Right atrium auricular region (tissue), 2 donors: ENCODE results near the gene SOX21. TPM values are rescaled to one million over a fixed set of nuclear protein-coding genes. Genes with fewer than 3 reads are reported as not detected.

ENCODE experiments used
- DNase-seq: peaks from one replicate; pipeline ENCODE4 v3.0.0-alpha.2; 2019; ENCODE audit warnings: low spot score
- H3K27ac ChIP-seq, 2 donors: fragments of 200-600 bp; sonication (generic); 1 replicate in 1 of 2; 2 replicates in 1 of 2; pipeline ENCODE4 v1.5.1; 2016 to 2019
- H3K27me3 ChIP-seq, 2 donors: fragments of 200-600 bp; sonication (generic); one replicate each; pipeline versions ENCODE4 v1.5.1 to v1.6.0; 2017 to 2019
- H3K36me3 ChIP-seq: fragments of 200-600 bp; sonication (generic); one replicate; pipeline ENCODE4 v1.5.1; 2016
- H3K4me1 ChIP-seq, 2 donors: fragments of 200-600 bp; sonication (generic); one replicate each; pipeline versions ENCODE4 v1.5.1 to v1.6.0; 2017 to 2019
- H3K4me3 ChIP-seq, 2 donors: fragments of 200-600 bp; sonication (generic); 1 replicate in 1 of 2; 2 replicates in 1 of 2; pipeline ENCODE4 v1.5.1; 2017 to 2019; ENCODE audit warnings: mild to moderate bottlenecking in 1 of 2, moderate library complexity in 1 of 2
- H3K9me3 ChIP-seq, 2 donors: fragments of 200-600 bp; sonication (generic); one replicate each; pipeline ENCODE4 v1.5.1; 2019
- total RNA-seq, 2 donors: library from RNA; depleted of rRNA; stranded (reverse); fragments of >200 nt; gene quantifications; one replicate each; pipeline ENCODE4 v1.1.0, GENCODE V29; 2016
- TF ChIP-seq, protein P1 (sequence below), 2 donors: fragments of 200-600 bp; sonication (generic); IDR thresholded peaks; one replicate each; pipeline ENCODE4 v1.5.1; 2019; ENCODE audit warnings: antibody characterized with exemption in 2 of 2

SOX21 gene
- total RNA-seq, 2 donors from 2014 or later: not detected

DNA sequence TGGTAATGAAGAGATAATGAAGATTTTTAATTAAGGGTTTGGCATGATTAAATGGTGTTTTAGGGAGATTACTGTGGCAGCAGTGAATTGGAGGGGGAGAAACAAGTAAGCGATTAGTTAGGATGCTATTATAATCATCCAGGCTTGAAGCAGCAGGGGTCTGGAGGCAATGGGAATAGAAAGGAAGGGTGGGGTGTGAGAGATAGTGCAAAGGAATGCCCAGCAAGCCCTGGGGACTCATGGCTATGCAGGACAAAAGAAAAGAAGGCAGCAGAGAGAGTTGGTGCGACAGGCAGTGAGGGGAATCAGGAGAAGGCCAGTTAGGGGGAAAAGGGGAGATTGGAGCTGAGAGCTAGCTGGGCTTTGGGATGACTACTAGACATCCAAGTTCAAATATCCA, 34.5 kb downstream of the SOX21 start:
- TF ChIP-seq, protein P1, sequence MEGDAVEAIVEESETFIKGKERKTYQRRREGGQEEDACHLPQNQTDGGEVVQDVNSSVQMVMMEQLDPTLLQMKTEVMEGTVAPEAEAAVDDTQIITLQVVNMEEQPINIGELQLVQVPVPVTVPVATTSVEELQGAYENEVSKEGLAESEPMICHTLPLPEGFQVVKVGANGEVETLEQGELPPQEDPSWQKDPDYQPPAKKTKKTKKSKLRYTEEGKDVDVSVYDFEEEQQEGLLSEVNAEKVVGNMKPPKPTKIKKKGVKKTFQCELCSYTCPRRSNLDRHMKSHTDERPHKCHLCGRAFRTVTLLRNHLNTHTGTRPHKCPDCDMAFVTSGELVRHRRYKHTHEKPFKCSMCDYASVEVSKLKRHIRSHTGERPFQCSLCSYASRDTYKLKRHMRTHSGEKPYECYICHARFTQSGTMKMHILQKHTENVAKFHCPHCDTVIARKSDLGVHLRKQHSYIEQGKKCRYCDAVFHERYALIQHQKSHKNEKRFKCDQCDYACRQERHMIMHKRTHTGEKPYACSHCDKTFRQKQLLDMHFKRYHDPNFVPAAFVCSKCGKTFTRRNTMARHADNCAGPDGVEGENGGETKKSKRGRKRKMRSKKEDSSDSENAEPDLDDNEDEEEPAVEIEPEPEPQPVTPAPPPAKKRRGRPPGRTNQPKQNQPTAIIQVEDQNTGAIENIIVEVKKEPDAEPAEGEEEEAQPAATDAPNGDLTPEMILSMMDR (IDR thresholded peaks at IDR 0.05): no peak
- H3K27me3 ChIP-seq: no peaks in the 10 kb centered on the region
- H3K4me1 ChIP-seq: no peaks in the 10 kb centered on the region

GRCh38 chr13:94674609-94675348, 37.6 kb downstream of the SOX21 start:
- TF ChIP-seq, protein P1 (IDR thresholded peaks at IDR 0.05): peak in 1 of 2 donors; percentile 63
- H3K27ac ChIP-seq: no peak overlapping the region
- H3K4me1 ChIP-seq: no peaks in the 10 kb centered on the region
- H3K4me3 ChIP-seq: no peak overlapping the region
- no peaks in the 10 kb centered on the region for H3K36me3 ChIP-seq
- H3K9me3 ChIP-seq: no peaks in the 10 kb centered on the region
- no peaks in the 10 kb centered on the region for H3K27me3 ChIP-seq
- DNase-seq: no peak

More for the DNA sequence above, 34.5 kb downstream of the SOX21 start:
- no peak overlapping the region for H3K4me3 ChIP-seq
- H3K9me3 ChIP-seq: no peaks in the 10 kb centered on the region
- H3K27ac ChIP-seq: no peak overlapping the region
- DNase-seq: no peak
- H3K36me3 ChIP-seq: no peaks in the 10 kb centered on the region

- no peaks in the 10 kb centered on the region for H3K9me3 ChIP-seq
- H3K4me3 ChIP-seq: no peak overlapping the region
Measured at GRCh38 chr13:94673851-94674250, 38.5 kb downstream of the SOX21 start.

GRCh38 chr13:94672400-94672799, 39.9 kb downstream of the SOX21 start:
- Histone ChIP-seq H3K27ac (no peak overlapping the region), H3K4me1 (no peaks in the 10 kb centered on the region), H3K4me3 (no peak overlapping the region), H3K36me3 (no peaks in the 10 kb centered on the region), H3K9me3 (no peaks in the 10 kb centered on the region), H3K27me3 (no peaks in the 10 kb centered on the region)
- no peak for DNase-seq
- TF ChIP-seq, protein P1 (IDR thresholded peaks at IDR 0.05): no peak

More at GRCh38 chr13:94673851-94674250, 38.5 kb downstream of the SOX21 start:
- Histone ChIP-seq H3K4me1 (no peaks in the 10 kb centered on the region), H3K36me3 (no peaks in the 10 kb centered on the region), H3K27ac (no peak overlapping the region), H3K27me3 (no peaks in the 10 kb centered on the region)
- DNase-seq: no peak
- TF ChIP-seq, protein P1 (IDR thresholded peaks at IDR 0.05): no peak

DNA sequence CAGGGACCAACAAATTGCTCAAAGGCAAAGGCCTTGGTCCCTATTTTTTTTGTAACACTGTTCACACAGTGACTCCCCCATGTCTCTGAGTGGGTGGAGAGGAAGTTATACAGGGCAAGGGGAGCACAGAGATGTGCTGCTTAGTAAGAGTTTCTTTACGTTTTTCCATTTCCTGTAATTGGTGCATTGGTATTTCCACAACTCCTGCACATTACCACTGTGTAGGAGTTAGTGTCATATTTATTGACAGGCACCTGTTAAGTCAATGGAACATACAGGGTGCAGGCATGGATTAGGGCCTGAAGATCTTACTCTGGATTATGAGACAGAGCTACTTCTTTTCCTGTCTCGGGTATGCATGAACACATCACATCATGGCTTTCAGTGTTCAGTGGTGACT, 45.2 kb downstream of the SOX21 start:
- Histone ChIP-seq H3K9me3 (no peaks in the 10 kb centered on the region), H3K4me1 (no peaks in the 10 kb centered on the region), H3K4me3 (no peak overlapping the region), H3K36me3 (no peaks in the 10 kb centered on the region), H3K27me3 (no peaks in the 10 kb centered on the region), H3K27ac (no peak overlapping the region)
- TF ChIP-seq, protein P1 (IDR thresholded peaks at IDR 0.05): no peak
- no peak for DNase-seq

DNA sequence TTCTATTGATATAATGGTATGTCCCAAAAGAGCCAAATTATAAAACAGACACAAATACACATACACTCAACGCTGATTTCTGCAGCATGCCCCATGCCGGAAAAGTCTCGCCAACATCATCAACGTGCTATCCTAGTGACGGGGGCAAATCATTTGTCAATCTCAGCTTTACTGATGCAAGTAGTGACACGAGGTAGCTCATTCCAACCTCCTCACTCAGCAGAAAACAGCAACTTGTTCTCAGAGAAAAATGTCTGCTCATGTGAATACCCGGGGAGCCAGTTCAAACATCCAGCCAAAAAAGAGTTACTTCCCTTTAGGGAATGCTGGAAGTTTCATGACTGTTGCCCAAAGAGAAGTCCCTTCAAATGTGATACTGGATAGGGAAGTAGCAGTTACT, 46.3 kb downstream of the SOX21 start:
- TF ChIP-seq, protein P1 (IDR thresholded peaks at IDR 0.05): no peak
- H3K9me3 ChIP-seq: no peaks in the 10 kb centered on the region
- no peak for DNase-seq
- no peak overlapping the region for H3K4me3 ChIP-seq
- H3K36me3 ChIP-seq: no peaks in the 10 kb centered on the region
- H3K4me1 ChIP-seq: no peaks in the 10 kb centered on the region
- no peaks in the 10 kb centered on the region for H3K27me3 ChIP-seq
- H3K27ac ChIP-seq: no peak overlapping the region
